GM10248 (cell line): ENCODE measurements around the gene IQCB1.
"Not testable (repeated sequence)": the region's sequence is repeated elsewhere in the genome, so short reads cannot be mapped to it uniquely, and the experiment has no call there.

Source experiments
- CTCF ChIA-PET: fragments of 300-600 bp; sonication (Branson Sonifier 250); formaldehyde crosslinking; extraction: SDS; loops from one replicate; lab custom pipeline; 2021; ENCODE audit warnings: antibody characterized with exemption; lab: Yijun Ruan, JAX
- POLR2A ChIA-PET: fragments of 350-650 bp; sonication (Branson Sonifier 250); formaldehyde crosslinking; extraction: SDS; loops from one replicate; lab custom pipeline; 2020; ENCODE audit warnings: antibody characterized with exemption; lab: Yijun Ruan, JAX
- DNase-seq: peaks from one replicate; pipeline ENCODE4 v3.0.0; 2012; ENCODE audit errors: extremely low spot score
- CTCF ChIP-seq: IDR thresholded peaks from 2 replicates; pipeline ENCODE4 v1.5.1; 2012; ENCODE audit warnings: mild to moderate bottlenecking, low read depth; ENCODE audit errors: extremely low read depth, missing control alignments, control extremely low read depth

The IQCB1 gene

DNA sequence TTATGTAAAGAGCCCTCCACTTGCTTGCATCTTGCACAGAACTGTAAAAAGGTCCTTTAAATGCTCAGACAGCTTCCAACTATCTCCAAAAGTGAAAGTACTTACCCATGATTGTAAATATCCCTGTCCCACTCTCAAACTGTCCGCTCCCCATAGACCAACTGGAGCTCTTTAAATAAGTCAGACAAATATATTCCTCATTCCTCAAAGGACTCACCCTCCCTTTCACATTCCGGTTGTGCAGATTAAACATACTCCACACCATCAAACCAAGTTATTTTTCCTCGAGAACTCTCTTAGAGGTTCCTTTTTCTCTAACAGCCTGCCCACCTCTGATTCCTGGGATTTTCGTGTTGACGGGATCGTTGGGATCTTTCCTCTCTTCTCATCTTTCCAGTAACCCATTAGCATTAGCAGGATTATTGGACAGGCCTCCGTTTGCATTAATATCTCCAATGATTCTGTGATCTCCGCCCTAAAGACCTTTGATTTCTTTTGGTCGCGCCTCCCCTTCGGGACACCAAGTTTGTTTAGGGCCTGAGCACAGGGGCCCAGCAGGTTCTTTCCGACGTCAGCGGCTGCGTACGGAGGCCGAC lies 86.1 kb downstream of the IQCB1 start:
- ChIA-PET CTCF (interaction anchor here (0.7 to 1.2 kb wide), 2 partner anchors 23 to 49 kb away, joined by 3 read pairs; no protein-coding TSS in a partner anchor), POLR2A (interaction anchor here (0.6 to 1.2 kb wide), 3 partner anchors 21 to 479 kb away, joined by 3 to 5 read pairs (median 3); partner anchors contain the start of gene HCLS1)
- no peak for DNase-seq
- no peak for TF ChIP-seq CTCF

GRCh38 chr3:121747976-121748375 lies 86.9 kb downstream of the IQCB1 start:
- ChIA-PET CTCF (interaction anchor here (0.7 to 1.2 kb wide), 2 partner anchors 22 to 50 kb away, joined by 3 read pairs; no protein-coding TSS in a partner anchor), POLR2A (interaction anchor here (0.6 to 1.2 kb wide), 2 partner anchors 21 to 478 kb away, joined by 3 to 5 read pairs; no protein-coding TSS in a partner anchor)
- TF ChIP-seq CTCF = no peak
- no peak for DNase-seq

DNA sequence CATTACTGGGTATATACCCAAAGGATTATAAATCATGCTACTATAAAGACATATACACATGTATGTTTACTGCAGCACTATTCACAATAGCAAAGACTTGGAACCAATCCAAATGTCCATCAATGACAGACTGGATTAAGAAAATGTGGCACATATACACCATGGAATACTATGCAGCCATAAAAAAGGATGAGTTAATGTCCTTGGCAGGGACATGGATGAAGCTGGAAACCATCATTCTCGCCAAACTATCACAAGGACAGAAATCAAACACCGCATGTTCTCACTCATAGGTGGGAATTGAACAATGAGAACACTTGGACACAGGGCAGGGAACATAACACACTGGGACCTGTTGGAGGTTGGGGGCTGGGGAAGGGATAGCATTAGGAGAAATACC lies 91.8 kb downstream of the IQCB1 start:
- DNase-seq, POLR2A ChIA-PET, CTCF ChIA-PET: not testable (repeated sequence)

DNA sequence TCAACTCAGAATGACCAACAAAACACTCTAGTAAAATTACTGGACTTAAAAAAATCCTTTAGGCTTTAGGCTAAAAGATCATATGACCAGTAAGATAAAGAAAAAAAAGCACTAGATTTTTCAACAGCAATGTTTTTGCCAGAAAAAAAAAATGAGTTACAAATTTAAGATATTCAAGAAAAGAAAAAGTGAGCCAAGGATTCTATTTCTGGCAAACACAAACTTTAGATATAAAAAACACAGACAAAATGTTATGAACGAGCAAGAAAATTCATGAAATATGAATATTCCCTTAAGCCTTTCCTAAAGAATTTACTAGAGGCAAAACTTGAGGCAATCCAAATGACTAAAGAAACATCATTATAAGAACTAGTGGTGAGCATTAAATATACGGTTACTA lies 94.0 kb downstream of the IQCB1 start:
- ChIA-PET CTCF (no interaction called here), POLR2A (no interaction called here)
- TF ChIP-seq CTCF = no peak

DNA sequence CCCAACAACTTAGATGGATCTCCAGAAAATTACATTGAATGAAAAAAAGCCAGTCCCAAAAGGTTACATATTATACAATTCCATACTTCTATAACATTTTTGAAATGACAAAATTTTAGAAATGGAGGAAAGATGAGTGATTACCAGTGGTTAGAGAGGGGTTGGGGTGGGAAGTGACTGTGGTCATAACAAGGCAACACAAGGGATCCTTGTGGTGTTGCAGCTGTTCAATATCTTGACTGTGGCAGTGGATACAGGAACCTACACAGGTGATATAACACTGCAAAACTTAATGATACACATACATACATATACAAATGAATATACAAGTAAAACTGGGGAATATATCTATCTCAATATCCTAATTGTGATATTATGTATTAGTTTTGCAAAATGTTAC lies 95.0 kb downstream of the IQCB1 start:
- DNase-seq = no peak
- TF ChIP-seq CTCF = no peak
- ChIA-PET POLR2A (interaction anchor here (0.6 kb wide), 1 partner anchor 101 kb away, joined by 3 read pairs; no protein-coding TSS in a partner anchor), CTCF (interaction anchor here (1.9 kb wide), 1 partner anchor 15 kb away, joined by 7 read pairs; no protein-coding TSS in a partner anchor)

More for the DNA sequence above, 94.0 kb downstream of the IQCB1 start:
- no peak for DNase-seq

- ChIA-PET POLR2A (no interaction called here), CTCF (no interaction called here)
- DNase-seq = no peak
- no peak for TF ChIP-seq CTCF
Measured at GRCh38 chr3:121737644-121738043, 97.2 kb downstream of the IQCB1 start.

DNA sequence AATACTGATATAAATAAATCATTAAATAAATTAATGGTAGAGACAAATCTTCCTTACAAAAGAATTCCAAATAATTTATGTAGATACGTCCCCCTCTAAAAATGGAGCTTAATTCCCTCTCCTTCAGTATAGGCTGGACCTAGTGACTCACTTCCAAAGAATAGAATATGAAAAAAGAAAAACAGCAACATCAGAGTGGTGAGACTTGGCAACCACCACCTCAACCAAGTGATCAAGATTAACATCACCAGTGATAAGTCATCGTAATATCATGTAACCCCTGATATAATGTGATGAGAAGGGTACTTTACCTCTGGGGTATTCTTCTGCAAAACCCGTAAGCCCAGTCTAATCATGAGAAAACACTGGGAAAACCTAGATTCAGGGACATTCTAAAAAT lies 98.7 kb downstream of the IQCB1 start:
- no peak for DNase-seq
- ChIA-PET POLR2A (interaction anchor here (0.6 kb wide), 1 partner anchor 9 kb away, joined by 4 read pairs; no protein-coding TSS in a partner anchor), CTCF (interaction anchor here (1.2 to 2.4 kb wide), 4 partner anchors 9 to 17 kb away, joined by 3 to 9 read pairs (median 3); no protein-coding TSS in a partner anchor)
- no peak for TF ChIP-seq CTCF
